Mesenchymal stem cell (in vitro differentiated cells and primary cell): Measurements from ENCODE around the gene RNF220.
A peak's percentile ranks its signal among the peaks of the same experiment; 100 is the strongest.

Experiments used
- DNase-seq: peaks from one replicate; pipeline ENCODE4 v3.0.0-alpha.2; 2013
- H2AFZ ChIP-seq: one replicate; pipeline ENCODE4 v1.6.1; 2013; ENCODE audit warnings: low read depth, mild to moderate bottlenecking, control low read depth, inconsistent platforms, low read length, moderate library complexity
- H2AK5ac ChIP-seq: 2 replicates; pipeline ENCODE4 v1.6.1; 2013; ENCODE audit warnings: low read length, moderate library complexity, mild to moderate bottlenecking, inconsistent platforms; ENCODE audit not compliant: severe bottlenecking
- H2BK120ac ChIP-seq: one replicate; pipeline ENCODE4 v1.6.1; 2013; ENCODE audit warnings: low read depth, mild to moderate bottlenecking, inconsistent platforms, low read length, moderate library complexity
- H2BK12ac ChIP-seq, 2 experiments: one replicate each; pipeline ENCODE4 v1.6.1; 2013; ENCODE audit warnings: inconsistent platforms in 2 of 2, low read length in 2 of 2, mild to moderate bottlenecking in 2 of 2, moderate library complexity in 2 of 2, control low read depth in 1 of 2
- H2BK15ac ChIP-seq: one replicate; pipeline ENCODE4 v1.6.1; 2013; ENCODE audit warnings: mild to moderate bottlenecking, low read depth, inconsistent platforms; ENCODE audit not compliant: poor library complexity, severe bottlenecking
- H2BK5ac ChIP-seq: 2 replicates; pipeline ENCODE4 v1.6.1; 2013; ENCODE audit warnings: low read depth, mild to moderate bottlenecking, low read length, control low read depth, inconsistent platforms; ENCODE audit not compliant: poor library complexity, severe bottlenecking
- H3K14ac ChIP-seq, 2 experiments: one replicate each; pipeline ENCODE4 v1.6.1; 2013; ENCODE audit warnings: inconsistent platforms in 2 of 2, low read length in 2 of 2, control low read depth in 1 of 2, mild to moderate bottlenecking in 1 of 2, moderate library complexity in 1 of 2
- H3K18ac ChIP-seq, 2 experiments: one replicate each; pipeline ENCODE4 v1.6.1; 2013; ENCODE audit warnings: inconsistent platforms in 2 of 2, low read length in 2 of 2, control low read depth in 1 of 2, low read depth in 1 of 2, mild to moderate bottlenecking in 1 of 2
- H3K23ac ChIP-seq, 2 experiments: one replicate each; pipeline ENCODE4 v1.6.1; 2013; ENCODE audit warnings: inconsistent platforms in 2 of 2, low read length in 2 of 2, mild to moderate bottlenecking in 2 of 2, moderate library complexity in 2 of 2, control low read depth in 1 of 2
- H3K27ac ChIP-seq: 2 replicates; pipeline ENCODE4 v1.5.1; 2013; ENCODE audit warnings: mild to moderate bottlenecking, moderate library complexity, low read length, control low read depth, inconsistent platforms; ENCODE audit not compliant: poor library complexity, severe bottlenecking
- H3K27me3 ChIP-seq, 2 experiments: 2 replicates each; pipeline versions ENCODE4 v1.6.1 to v1.7.0; 2013; ENCODE audit warnings: low read length in 2 of 2, mild to moderate bottlenecking in 2 of 2, moderate library complexity in 2 of 2, control low read depth in 1 of 2, inconsistent platforms in 1 of 2; ENCODE audit not compliant: control insufficient read depth in 1 of 2, insufficient read depth in 1 of 2
- H3K36me3 ChIP-seq, 2 experiments: 2 replicates each; pipeline versions ENCODE4 v1.6.1 to v1.7.0; 2013; ENCODE audit warnings: low read length in 2 of 2, control low read depth in 1 of 2, inconsistent platforms in 1 of 2, low read depth in 1 of 2, mild to moderate bottlenecking in 1 of 2; ENCODE audit not compliant: insufficient read depth in 2 of 2, control insufficient read depth in 1 of 2
- H3K4ac ChIP-seq, 2 experiments: one replicate each; pipeline ENCODE4 v1.6.1; 2013; ENCODE audit warnings: inconsistent platforms in 2 of 2, low read length in 2 of 2, mild to moderate bottlenecking in 2 of 2, moderate library complexity in 2 of 2, control low read depth in 1 of 2, low read depth in 1 of 2
- H3K4me1 ChIP-seq: 2 replicates; pipeline ENCODE4 v1.6.1; 2013; ENCODE audit warnings: low read depth, low read length, control low read depth; ENCODE audit not compliant: control insufficient read depth, insufficient read depth
- H3K4me2 ChIP-seq: 2 replicates; pipeline ENCODE4 v1.6.1; 2013; ENCODE audit warnings: low read length, mild to moderate bottlenecking, inconsistent platforms; ENCODE audit not compliant: poor library complexity, severe bottlenecking
- H3K4me3 ChIP-seq, 2 experiments: 2 replicates each; pipeline versions ENCODE4 v1.5.1 to v1.7.0; 2013; ENCODE audit warnings: low read length in 2 of 2, mild to moderate bottlenecking in 2 of 2, control low read depth in 1 of 2, low read depth in 1 of 2; ENCODE audit not compliant: insufficient read depth in 1 of 2
- H3K79me1 ChIP-seq: replicated peaks from 2 replicates; pipeline ENCODE4 v1.6.1; 2013; ENCODE audit warnings: mild to moderate bottlenecking, control low read depth, low read length, inconsistent platforms; ENCODE audit not compliant: poor library complexity, severe bottlenecking
- H3K9ac ChIP-seq: 2 replicates; pipeline ENCODE4 v1.7.0; 2013; ENCODE audit warnings: mild to moderate bottlenecking, low read length, moderate library complexity
- H3K9me3 ChIP-seq: 2 replicates; pipeline ENCODE4 v1.7.0; 2013; ENCODE audit warnings: mild to moderate bottlenecking, low read length; ENCODE audit not compliant: control insufficient read depth
- H4K8ac ChIP-seq: one replicate; pipeline ENCODE4 v1.6.1; 2013; ENCODE audit warnings: inconsistent platforms, mild to moderate bottlenecking, low read length, moderate library complexity
- H4K91ac ChIP-seq: one replicate; pipeline ENCODE4 v1.6.1; 2013; ENCODE audit warnings: mild to moderate bottlenecking, low read length, inconsistent platforms
- WGBS: methylation state at CpG from one replicate; pipeline ENCODE4 v1.1.7; 2013; ENCODE audit warnings: mixed read lengths; 5-methylcytosine and 5-hydroxymethylcytosine counted together

Gene RNF220

GRCh38 chr1:44631647-44632539 lies 226.8 kb downstream of the RNF220 start:
- no peaks in the 10 kb centered on the region for H3K9me3 ChIP-seq
- no peaks in the 10 kb centered on the region for H3K27me3 ChIP-seq
- H3K4me3 ChIP-seq, result peak overlapping the region; percentile 70 to 75
- H3K27ac ChIP-seq, result peak overlapping the region; percentile 83
- H3K4ac ChIP-seq, result peak overlapping the region; percentile 75 to 86
- peak overlapping the region; percentile 100 for H4K8ac ChIP-seq
- H3K18ac ChIP-seq, result peak overlapping the region; percentile 91 to 94
- H3K4me2 ChIP-seq, result peak overlapping the region; percentile 77
- H3K36me3 ChIP-seq, result peaks cover 27 to 40% of the 10 kb centered on the region in 2 experiments
- H2BK120ac ChIP-seq, result peak overlapping the region; percentile 80
- peaks cover 37% of the 10 kb centered on the region for H3K79me1 ChIP-seq
- peaks cover 6% of the 10 kb centered on the region for H3K4me1 ChIP-seq
- H2BK15ac ChIP-seq, result peak overlapping the region; percentile 5
- DNase-seq, result peak; percentile 91
- peak overlapping the region in 1 of 2 experiments; percentile 90 for H3K23ac ChIP-seq
- H2BK12ac ChIP-seq, result no peak overlapping the region
- peak overlapping the region; percentile 59 for H2AFZ ChIP-seq
- H3K9ac ChIP-seq, result peak overlapping the region; percentile 91
- peak overlapping the region; percentile 85 for H4K91ac ChIP-seq
- peak overlapping the region; percentile 8 for H2AK5ac ChIP-seq
- peak overlapping the region in 1 of 2 experiments; percentile 68 for H3K14ac ChIP-seq
- WGBS, result under 1% methylated on average over 56 of the region's 88 CpGs
- peak overlapping the region; percentile 99 for H2BK5ac ChIP-seq

GRCh38 chr1:44632598-44632997 lies 227.5 kb downstream of the RNF220 start:
- H2AFZ ChIP-seq, result no peak overlapping the region

GRCh38 chr1:44634606-44635189 lies 229.6 kb downstream of the RNF220 start:
- no peak overlapping the region for H4K91ac ChIP-seq
- WGBS, result 99% methylated on average over 3 of the region's 3 CpGs
- no peak overlapping the region for H2BK12ac ChIP-seq
- no peak overlapping the region for H2AK5ac ChIP-seq
- no peaks in the 10 kb centered on the region for H3K27me3 ChIP-seq
- no peak overlapping the region for H3K23ac ChIP-seq
- no peak overlapping the region for H3K18ac ChIP-seq
- no peak for DNase-seq
- peaks cover 59% of the 10 kb centered on the region for H3K79me1 ChIP-seq
- peaks cover 51 to 67% of the 10 kb centered on the region in 2 experiments for H3K36me3 ChIP-seq
- H3K4me1 ChIP-seq, result peaks cover 6% of the 10 kb centered on the region
- H3K14ac ChIP-seq, result no peak overlapping the region
- no peak overlapping the region for H2BK5ac ChIP-seq
- H3K9me3 ChIP-seq, result no peaks in the 10 kb centered on the region
- H3K4ac ChIP-seq, result no peak overlapping the region
- no peak overlapping the region for H3K4me3 ChIP-seq
- no peak overlapping the region for H3K27ac ChIP-seq
- H2BK15ac ChIP-seq, result no peak overlapping the region
- H4K8ac ChIP-seq, result no peak overlapping the region
- H3K4me2 ChIP-seq, result no peak overlapping the region
- H2AFZ ChIP-seq, result no peak overlapping the region
- H2BK120ac ChIP-seq, result no peak overlapping the region
- H3K9ac ChIP-seq, result no peak overlapping the region

More at GRCh38 chr1:44632598-44632997, 227.5 kb downstream of the RNF220 start:
- Histone ChIP-seq H3K9ac (peak overlapping the region; percentile 91), H3K36me3 (peaks cover 34 to 47% of the 10 kb centered on the region in 2 experiments), H2BK15ac (no peak overlapping the region), H3K4me3 (peak overlapping the region; percentile 70 to 75), H3K14ac (no peak overlapping the region), H2AK5ac (no peak overlapping the region), H4K91ac (no peak overlapping the region), H2BK12ac (no peak overlapping the region), H3K4me1 (peaks cover 6% of the 10 kb centered on the region), H3K9me3 (no peaks in the 10 kb centered on the region), H2BK120ac (peak overlapping the region; percentile 52), H3K27ac (peak overlapping the region; percentile 79), H3K4ac (no peak overlapping the region), H2BK5ac (no peak overlapping the region), H3K27me3 (no peaks in the 10 kb centered on the region), H3K18ac (peak overlapping the region; percentile 38 to 48), H3K4me2 (peak overlapping the region; percentile 77), H3K79me1 (peaks cover 43% of the 10 kb centered on the region), H4K8ac (peak overlapping the region; percentile 47), H3K23ac (no peak overlapping the region)
- peak; percentile 46 for DNase-seq
- 14% methylated on average over 9 of the region's 9 CpGs for WGBS

- H3K18ac ChIP-seq, result no peak overlapping the region
- H2BK120ac ChIP-seq, result no peak overlapping the region
- H3K27me3 ChIP-seq, result no peaks in the 10 kb centered on the region
- no peak overlapping the region for H3K9ac ChIP-seq
- H4K8ac ChIP-seq, result no peak overlapping the region
- H3K79me1 ChIP-seq, result peaks cover 63% of the 10 kb centered on the region
- no peak overlapping the region for H3K4me3 ChIP-seq
- DNase-seq, result no peak
- WGBS, result 99% methylated on average over 9 of the region's 9 CpGs
- H3K4ac ChIP-seq, result no peak overlapping the region
- H2AFZ ChIP-seq, result no peak overlapping the region
- H3K4me1 ChIP-seq, result peaks cover 6% of the 10 kb centered on the region
- H2BK15ac ChIP-seq, result no peak overlapping the region
- H3K14ac ChIP-seq, result no peak overlapping the region
- no peak overlapping the region for H4K91ac ChIP-seq
- H2BK12ac ChIP-seq, result no peak overlapping the region
- H3K4me2 ChIP-seq, result no peak overlapping the region
- no peak overlapping the region for H2BK5ac ChIP-seq
- H3K36me3 ChIP-seq, result peaks cover 58 to 74% of the 10 kb centered on the region in 2 experiments
- H3K9me3 ChIP-seq, result no peaks in the 10 kb centered on the region
- H3K27ac ChIP-seq, result no peak overlapping the region
- no peak overlapping the region for H3K23ac ChIP-seq
- no peak overlapping the region for H2AK5ac ChIP-seq
Observed at GRCh38 chr1:44635439-44635838, 230.4 kb downstream of the RNF220 start.
